Adrenal gland (tissue), 5 donors: ENCODE results near the gene BEX1.

ENCODE experiments used
- CTCF ChIP-seq, 6 experiments: fragments of 450-650 bp in 4 of 6; fragments of 200-600 bp in 2 of 6; sonication (generic) in 1 of 6; IDR thresholded peaks; 1 replicate in 5 of 6; 2 replicates in 1 of 6; pipeline versions ENCODE4 v1.5.1 to v1.8.0; 2016 to 2021; ENCODE audit warnings: antibody characterized with exemption in 6 of 6, mild to moderate bottlenecking in 2 of 6, moderate library complexity in 1 of 6
- POLR2A ChIP-seq, 2 donors: fragments of 450-650 bp; IDR thresholded peaks; one replicate each; pipeline ENCODE4 v1.6.1; 2017; ENCODE audit warnings: antibody characterized with exemption in 2 of 2, mild to moderate bottlenecking in 2 of 2, moderate library complexity in 1 of 2
- donor health status: DM: no; HTN: no; CAD: no.

- TF ChIP-seq POLR2A (IDR thresholded peaks at IDR 0.05) (no peak), CTCF (IDR thresholded peaks at IDR 0.05) (no peak)
These were observed 35.7 kb upstream of the BEX1 start for GRCh38 chrX:103099691-103100090.
